GM19397 (cell line): ENCODE data around the gene ZNF432.

ENCODE experiments used
- ATAC-seq: cut with Tn5 transposase; IDR thresholded peaks from one replicate; pipeline ENCODE4 v1.9.1; 2021; ENCODE audit warnings: mild to moderate bottlenecking, moderate library complexity; ENCODE audit not compliant: unreplicated experiment

ZNF432 gene

DNA sequence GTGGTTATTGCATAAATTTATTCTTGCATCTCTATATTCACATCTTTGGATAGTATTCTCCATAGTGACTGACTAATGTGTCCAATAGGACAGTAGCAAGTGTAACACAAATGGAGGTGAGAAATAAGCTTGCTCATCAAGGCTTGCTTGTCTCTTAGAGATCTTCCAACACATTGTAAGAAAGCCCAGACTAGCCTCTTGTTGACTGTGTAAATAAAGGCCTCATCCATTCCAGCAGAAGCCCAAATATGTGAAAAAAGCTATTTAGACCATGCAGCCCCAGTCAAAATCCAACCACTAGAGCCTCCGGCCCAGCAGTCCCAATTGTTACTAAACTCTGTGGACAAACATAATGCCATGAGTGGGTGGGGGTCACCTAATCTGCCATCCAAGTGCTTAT is 38.0 kb downstream of the ZNF432 start:
- ATAC-seq, result no peak

DNA sequence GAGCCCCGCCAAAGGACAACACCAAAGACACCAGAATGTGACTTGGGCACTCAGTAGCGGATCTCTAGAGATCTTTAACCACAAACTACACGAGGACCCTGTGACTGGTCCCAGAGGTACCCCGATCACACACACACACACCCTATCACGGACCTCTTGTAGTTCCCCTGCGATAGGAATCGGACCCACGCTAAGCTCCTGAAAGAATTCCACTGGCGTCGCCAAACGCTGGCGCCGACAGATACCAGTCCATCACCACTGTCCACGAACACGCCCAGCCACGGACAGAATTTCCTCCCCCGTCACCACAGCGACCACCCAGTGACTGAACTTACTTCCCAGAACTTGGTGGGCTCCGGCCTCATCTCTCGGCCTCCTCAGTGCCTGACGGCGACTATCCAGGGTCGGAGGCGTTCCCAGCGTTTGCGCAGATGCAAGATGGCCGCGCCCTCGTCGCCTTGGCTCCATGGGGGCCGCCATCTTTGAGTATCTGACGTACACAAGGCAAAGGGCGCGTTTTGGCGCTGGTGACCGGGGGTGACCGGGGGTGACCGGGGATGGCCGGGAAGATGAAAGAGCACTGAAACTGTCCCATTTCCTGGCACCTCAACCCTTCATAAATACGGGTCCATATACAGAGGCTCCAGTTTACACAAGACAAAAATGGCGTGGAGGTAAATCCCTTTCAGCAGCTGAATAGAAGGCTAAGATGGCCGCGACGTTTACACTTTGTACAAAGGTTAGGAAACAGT is 40.7 kb downstream of the ZNF432 start, which contains the start of gene ZNF615:
Gene ZNF615, minus strand, starts transcription at position 406 of the 752 bp plus-strand sequence. CDS start 4,500 bp downstream, outside the sequence.
- peak; percentile 90 for ATAC-seq

DNA sequence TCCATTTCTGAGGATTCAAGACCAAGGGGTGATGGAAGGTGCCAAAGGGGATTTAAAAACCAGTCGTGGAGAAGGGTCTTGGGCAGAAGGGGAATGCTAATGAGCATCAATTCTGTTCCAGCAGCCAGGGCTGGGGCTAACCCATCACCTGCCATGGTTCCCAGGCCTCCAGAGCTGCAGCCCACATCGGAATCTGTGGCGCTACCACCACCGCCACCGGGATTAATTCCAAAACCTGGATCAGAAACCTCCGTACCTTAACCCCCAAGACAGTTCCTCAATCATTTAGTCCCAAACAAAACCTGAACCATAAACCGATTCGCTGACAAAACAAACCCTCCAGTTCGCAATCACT is 41.2 kb downstream of the ZNF432 start:
- ATAC-seq, result no peak

DNA sequence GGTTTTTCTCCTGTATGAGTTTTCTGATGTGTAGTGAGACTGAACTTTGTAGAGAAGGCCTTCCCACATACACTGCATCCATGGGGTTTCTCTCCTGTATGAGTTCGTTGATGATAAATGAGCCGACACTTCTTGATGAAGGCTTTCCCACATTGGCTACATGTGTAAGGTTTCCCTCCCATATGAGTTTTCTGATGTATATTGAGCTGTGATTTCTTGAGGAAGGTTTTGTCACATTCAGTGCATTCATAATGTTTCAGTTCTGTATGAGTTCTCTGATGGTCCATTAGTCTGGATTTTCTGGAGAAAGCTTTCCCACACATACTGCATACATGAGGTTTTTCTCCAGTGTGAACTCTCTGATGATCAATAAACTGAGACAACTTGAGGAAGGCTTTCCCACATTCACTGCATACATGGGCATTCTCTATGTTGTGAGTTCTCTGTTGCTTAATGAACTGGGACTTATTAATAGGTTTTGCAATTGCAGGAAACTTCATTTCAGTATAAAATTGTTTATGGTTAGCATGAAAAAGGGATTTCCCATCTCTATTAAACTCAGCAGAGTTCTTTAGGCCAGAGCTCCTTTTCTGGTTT is 54.5 kb downstream of the ZNF432 start:
- ATAC-seq, result no peak

DNA sequence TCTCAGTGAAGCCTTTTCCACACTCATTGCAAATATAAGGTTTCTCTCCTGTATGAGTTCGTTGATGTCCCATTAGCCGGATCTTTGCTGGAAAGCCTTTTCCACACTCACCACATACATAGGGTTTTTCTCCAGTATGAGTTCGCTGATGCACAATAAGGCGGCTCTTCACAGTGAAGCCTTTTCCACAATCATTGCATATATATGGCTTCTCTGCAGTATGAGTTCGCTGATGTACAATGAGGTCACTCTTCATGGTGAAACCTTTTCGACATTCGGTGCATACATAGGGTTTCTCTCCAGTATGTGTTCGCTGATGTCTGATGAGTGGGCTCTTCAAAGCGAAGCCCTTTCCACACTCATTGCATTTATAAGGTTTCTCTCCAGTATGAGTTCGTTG is 55.2 kb downstream of the ZNF432 start:
- no peak for ATAC-seq

DNA sequence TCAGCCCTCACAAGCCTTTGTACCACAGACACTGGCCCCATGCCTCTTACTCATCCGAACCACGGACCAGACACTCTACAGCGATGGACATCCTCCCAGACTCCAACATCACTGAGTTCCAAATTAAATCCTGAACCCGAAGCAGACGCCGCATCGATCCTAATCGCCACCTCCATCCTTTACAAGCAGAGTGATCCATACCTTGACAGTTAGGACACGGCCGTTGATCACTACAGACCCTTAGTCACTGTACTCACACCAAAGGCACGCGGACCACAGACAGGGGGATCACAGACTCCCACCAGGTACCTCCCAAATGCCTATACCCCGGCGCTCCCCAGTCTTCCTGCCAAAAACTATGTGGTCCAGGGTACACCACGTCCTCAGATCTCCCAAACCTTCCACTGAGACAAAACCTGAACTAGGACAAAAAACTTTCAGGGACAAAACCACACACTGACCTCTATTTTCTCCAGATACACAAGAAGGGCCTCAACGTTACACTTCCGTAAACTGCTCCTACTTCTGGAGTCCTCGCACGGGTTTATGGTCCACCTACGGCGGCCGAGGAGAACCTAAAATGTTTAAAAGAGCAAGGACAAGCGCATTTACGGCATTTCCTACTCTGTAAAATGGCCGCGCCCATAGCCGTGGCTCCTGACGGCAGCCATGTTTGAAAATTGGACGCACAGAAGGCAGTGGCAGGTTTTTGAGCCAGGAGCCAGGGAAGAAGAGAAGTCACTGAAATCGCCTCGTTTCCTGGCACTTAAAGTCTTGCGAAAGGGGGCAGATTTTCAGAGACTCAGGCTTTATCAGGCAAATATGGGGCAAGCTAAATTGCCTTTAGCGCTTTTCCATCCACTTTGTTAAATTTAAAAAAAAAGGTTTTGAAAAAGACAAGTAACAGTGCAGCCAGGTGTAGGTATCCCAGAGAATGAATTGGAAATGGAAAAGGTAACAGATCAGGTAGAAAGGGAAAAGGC is 62.0 kb downstream of the ZNF432 start, which contains the start of gene ZNF350:
Gene ZNF350, minus strand, starts transcription at position 532 of the 983 bp plus-strand sequence. CDS start 12,480 bp downstream, outside the sequence.
- ATAC-seq, result peak; percentile 93

DNA sequence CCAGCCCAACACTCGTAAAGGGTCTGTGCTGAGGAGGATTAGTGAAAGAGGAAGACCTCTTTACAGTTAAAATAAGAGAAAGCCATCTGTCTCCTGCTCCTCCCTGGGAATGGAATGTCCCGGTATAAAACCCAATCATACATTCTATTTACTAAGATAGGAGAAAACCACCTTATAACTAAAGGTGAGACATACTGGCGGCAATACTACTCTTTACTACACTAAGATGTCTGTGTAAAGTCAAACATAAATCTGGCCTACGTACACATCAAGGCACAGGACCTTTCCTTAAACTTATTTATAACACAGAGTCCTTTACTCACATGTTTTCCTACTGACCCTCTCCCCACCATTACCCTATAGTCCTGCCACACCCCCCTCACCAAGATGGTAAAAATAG is 65.3 kb downstream of the ZNF432 start:
- no peak for ATAC-seq
